GM18873 (cell line): Measurements from ENCODE around the gene RDH13.
"Not testable (repeated sequence)": the region's sequence is repeated elsewhere in the genome, so short reads cannot be mapped to it uniquely, and the experiment has no call there.

ENCODE experiments used
- ATAC-seq: cut with Tn5 transposase; IDR thresholded peaks from one replicate; pipeline ENCODE4 v1.9.1; 2021; ENCODE audit warnings: mild to moderate bottlenecking, moderate library complexity, moderate number of reproducible peaks; ENCODE audit not compliant: unreplicated experiment, low FRiP score

RDH13 gene

DNA sequence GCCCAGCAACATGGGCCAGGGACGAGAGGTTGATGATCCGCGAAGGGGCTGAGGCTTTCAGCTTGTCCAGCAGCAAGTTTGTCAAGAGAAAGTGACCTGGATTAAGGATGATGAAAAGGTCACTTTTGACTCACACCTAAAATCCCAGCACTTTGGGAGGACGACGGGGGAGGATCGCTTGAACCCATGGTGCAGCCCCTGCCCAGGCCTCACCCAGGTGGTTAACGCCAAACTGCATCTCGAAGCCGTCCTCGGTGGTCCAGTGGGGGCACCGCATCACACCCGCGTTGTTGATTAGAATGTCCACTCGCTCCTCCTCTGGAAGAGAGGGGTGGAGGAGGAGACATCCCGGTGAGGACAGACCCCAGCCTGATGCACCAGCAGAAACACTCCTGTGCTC, 14.5 kb downstream of the RDH13 start:
- ATAC-seq, result no peak

DNA sequence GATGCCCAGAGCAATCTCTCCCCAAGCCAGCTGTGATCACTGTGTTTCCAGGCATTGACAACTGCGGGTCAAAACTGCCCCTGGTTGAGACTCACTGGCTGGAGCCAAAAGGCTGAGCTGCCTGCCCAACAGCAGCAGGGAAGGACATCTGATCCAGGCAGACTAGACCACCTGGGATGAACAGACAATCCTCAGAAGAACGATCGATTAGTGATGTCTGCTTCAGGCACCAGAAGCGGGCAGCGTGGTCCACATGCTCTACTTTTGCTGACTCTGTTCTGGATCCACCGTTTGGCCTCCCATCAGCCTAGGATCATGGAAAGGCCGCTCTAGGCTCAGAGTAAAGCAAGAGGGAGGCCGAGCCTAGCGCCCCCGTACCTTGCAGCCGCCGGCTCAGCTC, 15.0 kb downstream of the RDH13 start:
- ATAC-seq, result no peak

DNA sequence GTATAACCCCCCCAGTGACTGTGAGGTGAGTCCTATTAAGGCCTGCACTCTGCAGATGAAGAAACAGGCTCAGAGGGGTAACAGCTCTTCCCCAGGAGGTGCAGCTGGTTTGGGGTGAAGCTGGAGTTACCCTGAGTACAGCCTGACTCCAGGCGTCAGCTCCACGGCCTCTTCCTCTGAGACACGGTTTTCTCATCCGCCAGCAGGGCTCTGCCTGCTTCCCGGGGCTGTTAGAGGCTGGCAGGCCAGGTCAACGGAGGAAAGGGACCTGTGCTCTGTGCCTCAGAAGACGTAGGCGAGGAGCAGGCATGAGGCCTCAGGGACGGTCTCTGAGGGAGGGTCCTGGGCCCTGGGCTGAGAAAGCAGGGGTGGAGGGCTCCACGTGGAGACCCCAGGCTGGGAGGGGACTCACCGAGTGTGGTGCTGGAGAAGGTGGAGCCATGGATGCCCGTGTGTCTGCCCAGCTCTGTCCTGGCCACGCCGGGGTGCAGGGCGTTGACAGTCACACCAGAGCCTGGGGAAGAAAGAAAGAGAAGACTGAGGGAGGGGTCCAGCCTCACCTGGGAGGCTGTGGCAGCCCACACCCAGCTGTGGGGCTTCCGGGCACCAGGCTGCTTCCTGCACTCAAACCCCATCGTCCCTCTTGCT, 15.8 kb downstream of the RDH13 start:
- no peak for ATAC-seq

DNA sequence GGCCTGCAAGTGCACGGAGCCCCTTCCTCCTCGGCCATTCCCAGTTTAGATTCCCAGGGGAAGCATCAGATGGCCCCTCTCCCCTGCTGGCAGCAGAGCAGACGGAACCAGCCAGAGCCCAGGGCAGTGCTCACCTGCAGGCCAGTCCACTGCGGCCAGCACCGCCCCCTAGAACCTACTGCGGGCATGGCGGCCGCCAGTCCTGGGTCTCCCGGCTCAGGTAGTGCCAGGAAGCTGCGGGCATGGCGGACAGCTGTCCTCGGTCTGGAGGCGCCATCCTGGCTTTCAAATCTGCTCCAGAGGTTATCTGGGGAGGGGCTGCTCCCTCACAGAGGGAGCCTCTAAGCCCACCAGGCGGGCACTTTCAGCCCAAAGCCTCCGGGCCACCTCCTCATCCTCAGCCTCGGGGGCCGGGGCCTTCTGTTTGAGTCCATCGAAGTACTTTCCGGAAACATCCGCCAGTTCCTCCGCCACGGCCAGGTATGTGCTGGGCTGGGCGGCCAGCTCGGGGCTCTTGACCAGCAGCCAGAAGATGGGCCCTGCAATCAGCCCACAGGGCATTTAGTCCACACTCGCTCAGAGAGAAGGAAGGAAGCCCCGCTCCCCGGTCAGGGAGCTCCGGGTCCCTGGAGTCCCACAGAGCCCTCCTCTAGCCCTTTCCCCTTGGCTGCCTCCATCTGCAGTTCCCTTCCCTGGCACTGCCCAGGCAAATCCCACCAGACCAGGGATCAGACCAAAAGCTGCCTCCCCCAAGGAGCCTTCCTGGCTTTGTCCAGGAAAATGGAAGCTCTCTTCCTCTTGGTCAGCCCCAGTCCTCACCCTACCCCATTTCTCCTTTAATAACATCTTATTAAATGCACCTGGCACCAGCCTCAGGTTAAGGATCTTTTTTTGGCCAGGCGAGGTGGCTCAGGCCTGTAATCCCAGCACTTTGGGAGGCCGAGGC, 17.9 kb downstream of the RDH13 start:
- ATAC-seq, result no peak

DNA sequence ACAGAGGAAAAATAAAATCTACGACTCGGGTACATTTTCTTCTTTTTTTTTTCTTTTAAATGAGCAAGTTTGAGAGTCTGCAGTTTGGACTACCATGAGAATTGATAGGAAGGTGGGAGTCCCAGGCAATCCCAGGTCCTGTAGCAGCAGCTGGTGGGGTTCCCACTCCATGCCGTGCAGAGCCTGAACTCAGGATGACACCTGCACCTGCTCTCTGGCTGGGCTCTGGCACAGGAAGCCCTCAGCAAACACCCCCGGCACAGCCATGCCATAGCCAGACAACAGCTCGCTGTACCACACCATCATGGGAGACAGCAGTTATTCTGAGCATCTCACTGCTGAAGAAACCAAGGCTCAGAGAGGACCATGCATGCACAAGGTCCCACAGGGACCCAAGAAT, 18.7 kb downstream of the RDH13 start:
- ATAC-seq, result no peak

DNA sequence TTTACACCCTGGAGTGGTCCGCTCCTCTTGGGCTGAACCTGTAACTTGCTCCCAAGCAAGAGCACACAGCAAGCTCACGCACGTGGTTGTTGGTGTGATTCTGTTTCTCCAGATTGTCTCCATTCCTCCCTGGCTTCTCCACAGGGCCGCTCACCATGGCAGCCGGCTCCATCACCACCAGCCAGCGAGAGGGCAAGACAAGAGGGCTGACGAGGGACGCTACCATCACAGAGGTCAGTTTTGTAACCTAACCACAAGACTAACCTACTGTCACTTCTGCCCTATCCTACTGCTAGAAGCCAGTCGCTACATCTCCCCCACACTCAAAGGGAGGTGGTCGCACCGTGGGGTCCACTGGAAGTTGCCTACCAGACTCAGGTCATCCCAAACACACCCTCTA, 20.3 kb downstream of the RDH13 start:
- ATAC-seq, result no peak

DNA sequence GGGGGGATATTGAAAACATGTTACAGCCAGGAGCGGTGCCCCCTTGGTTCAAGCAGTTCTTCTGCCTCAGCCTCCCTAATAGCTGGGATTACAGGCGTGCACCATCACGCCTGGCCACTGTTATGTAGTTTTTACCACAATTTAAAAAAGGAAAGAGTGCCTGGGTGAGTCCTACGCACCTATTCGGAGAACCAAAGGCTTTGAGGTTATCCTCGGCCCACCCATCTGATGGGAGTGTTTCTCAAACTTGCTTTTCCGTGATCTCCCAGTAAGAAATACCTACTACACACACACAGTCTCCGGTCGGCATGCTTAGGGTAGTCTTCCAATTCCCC, 20.6 kb downstream of the RDH13 start:
- no peak for ATAC-seq

DNA sequence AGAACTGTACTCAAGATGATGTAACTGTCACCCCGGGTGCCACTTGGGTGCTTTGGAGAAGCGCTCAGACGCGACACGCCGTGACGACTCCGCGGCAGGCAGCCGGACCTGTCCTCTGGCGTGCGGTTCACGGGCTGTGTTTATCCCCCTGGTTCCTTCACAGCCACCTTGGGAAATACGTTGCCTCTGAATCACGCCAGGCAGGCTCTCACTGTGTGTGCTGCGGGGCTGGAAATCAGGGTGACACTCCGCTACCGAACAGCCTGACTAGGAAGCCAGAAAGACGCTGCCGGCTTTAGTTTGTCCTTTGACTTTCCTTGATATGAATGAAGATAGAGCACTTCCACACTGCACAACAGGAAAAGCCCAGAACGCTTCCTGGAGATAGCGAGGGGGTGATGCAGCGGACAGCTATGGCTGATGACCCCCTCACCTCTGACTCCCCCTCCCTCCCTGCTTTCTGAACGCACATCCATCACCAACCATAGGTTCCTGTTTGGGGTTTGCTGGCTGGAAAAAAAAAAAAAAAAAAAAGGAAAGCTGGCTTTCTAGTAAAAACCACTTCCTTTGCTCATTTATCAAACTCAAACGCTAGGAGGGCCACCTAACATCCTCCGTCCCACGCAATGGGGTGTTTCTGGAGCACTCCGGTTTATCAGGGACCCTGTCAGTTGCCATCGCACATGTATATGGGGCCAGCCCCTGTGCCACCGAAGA, 21.2 kb downstream of the RDH13 start:
- ATAC-seq, result no peak

DNA sequence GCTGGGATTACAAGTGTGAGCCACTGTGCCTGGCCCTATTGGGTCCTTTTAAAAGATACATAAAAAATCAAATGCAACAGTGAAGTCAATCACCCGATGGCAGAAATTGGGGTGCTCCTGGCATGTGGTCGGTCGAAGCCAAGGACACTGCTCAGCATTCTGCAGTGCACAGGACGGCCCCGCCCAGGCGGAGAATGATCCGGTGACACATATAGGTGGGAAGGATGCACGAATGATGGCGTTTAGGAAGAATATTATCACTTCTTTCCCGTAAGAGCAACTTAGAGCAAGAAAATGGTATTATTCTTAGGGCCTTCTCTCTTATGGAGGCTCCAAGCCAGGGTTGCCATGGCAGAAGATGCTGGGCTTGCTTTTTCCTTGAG, 21.7 kb downstream of the RDH13 start:
- no peak for ATAC-seq

DNA sequence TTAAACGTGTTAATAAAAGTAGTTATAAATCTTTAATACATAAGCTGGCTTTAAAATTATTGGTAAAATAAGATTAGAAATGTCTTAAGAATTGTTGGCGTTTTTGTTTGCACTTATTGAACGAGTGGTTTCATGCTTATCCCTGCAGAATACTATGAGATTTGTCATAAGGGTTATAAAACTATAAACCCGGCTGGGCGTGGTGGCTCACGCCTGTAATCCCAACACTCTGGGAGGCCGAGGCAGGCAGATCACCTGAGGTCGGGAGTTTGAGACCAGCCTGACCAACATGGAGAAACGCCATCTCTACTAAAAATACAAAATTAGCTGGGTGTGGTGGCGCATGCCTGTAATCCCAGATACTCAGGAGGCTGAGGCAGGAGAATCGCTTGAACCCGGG, 22.3 kb downstream of the RDH13 start:
- not testable (repeated sequence) for ATAC-seq

DNA sequence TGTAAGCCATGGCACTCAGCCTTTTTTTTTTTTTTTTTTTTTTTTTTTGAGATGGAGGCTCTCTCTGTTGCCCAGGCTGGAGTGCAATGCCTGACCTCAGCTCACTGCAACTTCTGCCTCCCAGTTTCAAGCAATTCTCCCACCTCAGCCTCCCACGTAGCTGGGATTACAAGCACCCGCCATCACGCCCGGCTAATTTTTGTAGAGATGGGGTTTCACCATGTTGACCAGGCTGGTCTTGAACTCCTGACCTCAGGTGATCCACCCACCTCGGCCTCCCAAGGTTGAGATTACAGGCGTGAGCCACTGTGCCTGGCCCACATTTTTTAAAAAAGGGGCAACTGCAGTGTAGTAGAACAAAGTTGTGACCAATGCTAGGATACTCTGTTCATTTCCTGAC, 25.3 kb downstream of the RDH13 start:
- not testable (repeated sequence) for ATAC-seq

DNA sequence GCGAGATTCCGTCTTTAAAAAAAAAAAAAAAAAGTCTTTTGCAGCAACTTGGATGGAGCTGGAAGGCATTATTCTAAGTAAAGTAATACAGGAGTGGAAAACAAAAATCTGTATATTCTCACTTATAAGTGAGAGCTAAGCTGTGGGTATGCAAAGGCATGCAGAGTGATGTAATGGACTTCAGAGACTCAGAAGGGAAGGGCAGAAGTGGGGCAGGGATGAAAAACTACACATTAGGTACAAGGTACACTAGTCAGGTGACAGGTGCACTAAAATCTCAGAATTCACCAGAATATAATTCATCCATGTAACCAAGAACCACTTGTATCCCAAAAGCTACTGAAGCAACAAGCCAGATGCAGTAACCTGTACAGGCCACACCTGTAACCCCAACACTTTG, 26.9 kb downstream of the RDH13 start:
- ATAC-seq, result no peak

DNA sequence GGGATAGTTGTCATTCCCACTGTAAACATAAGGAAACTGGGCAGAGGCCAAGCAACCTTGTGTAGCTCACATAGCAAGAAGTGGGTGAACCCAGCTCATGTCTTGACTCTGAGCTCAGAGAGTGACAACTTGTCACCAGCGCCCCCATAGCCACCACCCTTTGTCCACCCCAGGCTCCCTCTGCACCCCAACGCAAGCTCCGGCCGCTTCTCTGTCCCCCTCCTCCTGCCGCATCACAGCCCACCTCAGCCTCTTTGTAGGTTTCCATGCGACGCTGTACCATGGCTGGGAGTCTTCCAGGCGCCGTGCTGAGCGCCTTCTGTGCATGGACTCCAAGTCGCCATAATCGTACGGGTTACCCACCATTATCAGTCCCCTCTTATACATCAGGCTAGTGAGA, 28.2 kb downstream of the RDH13 start:
- ATAC-seq, result no peak

DNA sequence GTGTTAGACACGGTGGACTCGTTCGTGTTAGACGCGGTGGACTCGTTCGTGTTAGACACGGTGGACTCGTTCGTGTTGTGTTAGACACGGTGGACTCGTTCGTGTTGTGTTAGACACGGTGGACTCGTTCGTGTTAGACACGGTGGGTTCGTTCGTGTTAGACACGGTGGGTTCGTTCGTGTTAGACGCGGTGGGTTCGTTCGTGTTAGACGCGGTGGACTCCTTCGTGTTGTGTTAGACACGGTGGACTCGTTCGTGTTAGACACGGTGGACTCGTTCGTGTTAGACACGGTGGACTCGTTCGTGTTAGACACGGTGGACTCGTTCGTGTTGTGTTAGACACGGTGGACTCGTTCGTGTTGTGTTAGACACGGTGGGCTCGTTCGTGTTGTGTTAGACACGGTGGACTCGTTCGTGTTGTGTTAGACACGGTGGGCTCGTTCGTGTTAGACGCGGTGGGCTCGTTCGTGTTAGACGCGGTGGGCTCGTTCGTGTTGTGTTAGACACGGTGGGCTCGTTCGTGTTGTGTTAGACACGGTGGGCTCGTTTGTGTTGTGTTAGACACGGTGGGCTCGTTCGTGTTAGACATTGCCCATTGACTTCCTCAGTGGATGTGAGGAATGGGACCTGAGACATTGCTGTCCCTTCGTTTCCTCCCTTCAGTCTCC, 29.8 kb downstream of the RDH13 start:
- ATAC-seq, result not testable (repeated sequence)

DNA sequence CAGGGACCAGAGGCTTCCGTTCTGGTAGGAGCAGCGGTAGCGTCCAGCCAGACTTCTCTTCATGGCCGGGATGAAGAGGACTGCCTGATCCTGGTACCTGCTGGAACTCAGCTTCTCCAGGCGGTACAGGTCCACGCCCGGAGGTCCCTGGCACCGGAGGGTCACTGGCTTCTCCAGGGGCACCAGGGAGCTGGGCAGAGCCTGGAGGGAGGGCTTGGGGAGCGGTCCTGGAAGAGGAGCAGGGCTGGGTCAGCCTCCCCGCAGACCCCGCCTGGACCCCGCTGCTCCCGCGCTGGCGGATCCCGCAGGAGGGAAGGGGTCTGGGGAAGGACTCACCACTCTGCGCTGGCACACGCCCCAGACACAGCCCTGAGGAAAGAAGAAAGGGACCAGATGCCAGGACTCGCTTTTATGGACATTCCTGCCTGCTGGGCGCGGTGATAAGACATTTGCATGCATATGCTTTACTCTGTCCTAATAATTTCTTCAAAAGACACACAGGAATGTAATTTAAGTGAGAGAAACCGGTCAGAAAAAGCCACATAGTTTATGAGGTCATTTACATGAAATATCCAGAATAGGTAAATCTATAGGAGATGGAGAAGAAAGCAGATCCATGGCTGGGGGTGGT, 30.7 kb downstream of the RDH13 start:
- no peak for ATAC-seq

DNA sequence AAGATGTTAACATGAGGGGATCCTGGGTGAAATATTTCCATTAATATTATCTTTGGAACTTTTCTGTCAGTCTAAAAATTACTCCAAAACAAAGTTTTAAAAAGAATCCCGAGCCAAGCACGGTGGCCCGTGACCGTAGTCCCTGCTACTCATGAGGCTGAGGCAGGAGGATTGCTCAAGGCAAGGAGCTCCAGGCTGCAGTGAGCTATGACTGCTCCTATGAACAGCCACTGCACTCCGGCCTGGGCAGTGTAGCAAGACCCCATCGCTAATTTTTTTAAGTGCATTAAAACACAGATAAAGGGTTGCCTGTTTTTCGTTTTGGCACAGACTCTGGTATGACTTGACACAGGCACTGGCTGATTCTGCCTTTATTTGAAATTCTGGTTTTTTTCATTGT, 31.8 kb downstream of the RDH13 start:
- ATAC-seq, result no peak

DNA sequence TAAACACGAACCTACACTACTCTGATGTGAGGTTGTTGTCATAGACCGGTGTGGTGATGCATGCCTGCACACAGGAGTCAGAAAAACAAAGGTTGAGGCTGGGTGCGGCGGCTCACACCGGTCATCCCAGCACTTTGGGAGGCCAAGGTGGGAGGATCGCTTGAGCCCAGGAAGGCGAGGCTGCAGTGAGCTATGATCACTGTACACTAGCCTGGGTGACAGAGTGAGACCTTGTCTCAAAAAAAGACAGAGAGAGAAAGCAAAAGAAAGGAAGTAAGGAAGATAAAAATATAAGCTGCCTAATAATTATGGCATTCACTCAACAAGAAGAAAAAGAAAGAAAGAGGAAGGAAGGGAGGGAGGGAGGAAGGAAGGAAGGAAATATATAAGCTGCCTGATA, 34.2 kb downstream of the RDH13 start:
- no peak for ATAC-seq

DNA sequence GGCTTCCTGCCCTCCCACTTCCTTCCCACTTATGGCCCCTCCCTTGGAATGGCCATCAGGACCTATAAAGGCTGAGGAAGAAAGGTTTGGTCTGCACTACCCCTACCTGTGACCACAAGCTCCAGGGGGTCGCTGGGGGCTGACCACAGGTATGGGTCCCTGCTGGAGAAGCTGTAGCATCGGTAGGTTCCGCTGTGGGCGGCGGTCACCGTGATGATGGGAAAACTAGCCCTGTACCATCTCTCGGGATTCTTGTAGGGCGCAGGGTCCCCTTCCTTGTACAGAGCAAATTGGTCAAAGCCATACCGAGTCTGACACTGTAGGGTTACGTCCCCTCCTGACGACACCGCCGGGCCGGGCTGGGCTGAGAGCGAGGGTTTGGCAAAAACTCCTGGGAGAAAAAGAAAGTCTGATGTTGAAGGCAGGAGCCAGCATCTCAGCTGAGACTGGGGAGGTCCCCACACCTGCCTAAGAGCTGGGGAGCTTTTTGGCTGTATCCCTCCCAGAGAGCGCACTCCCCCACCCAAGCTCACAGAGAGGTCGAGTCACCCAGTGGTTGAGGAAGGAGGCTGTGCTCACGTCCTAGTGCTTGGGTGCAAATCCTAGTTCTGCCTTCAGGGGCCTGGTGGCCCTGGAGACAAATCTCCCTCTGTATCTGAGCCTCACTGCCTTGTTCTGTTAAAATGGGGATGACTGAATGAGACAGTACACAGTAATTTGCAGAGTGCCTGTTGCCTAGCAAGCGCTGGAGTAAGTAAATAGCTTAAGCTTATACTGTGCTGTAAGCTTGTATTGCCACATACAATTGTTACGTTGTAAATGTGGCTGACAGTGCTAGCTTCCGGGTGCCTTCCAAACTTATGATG, 35.2 kb downstream of the RDH13 start:
- no peak for ATAC-seq

DNA sequence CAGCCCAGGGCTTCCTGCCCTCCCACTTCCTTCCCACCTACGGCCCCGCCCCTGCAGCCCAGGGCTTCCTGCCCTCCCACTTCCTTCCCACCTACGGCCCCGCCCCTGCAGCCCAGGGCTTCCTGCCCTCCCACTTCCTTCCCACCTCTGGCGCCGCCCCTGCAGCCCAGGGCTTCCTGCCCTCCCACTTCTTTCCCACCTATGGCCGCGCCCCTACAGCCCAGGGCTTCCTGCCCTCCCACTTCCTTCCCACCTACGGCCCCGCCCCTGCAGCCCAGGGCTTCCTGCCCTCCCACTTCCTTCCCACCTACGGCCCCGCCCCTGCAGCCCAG, 35.8 kb downstream of the RDH13 start:
- not testable (repeated sequence) for ATAC-seq

DNA sequence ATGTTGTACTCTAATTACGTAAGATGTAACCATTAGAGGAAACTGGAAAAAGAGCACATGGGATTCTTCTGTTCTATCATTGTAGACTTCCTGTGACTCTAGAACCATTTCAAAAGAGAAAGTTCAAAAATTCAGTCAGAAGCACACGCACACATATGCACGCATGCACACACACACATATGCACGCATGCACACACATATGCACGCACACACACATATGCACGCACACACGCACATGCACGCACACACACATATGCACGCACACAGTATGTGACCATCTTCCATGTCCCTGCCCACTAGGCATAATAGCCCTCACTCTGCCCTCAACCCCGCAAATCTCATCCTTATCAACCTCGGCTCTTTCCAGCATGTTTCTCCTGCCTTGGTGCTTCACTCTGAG, 38.8 kb downstream of the RDH13 start:
- no peak for ATAC-seq
